DMS 273 (cell line): ENCODE measurements around the gene LIM2.

Source experiments
- DNase-seq: peaks from one replicate; lab custom pipeline; 2025; ENCODE audit not compliant: unreplicated experiment; lab: John Stamatoyannopoulos, UW

Gene LIM2

DNA sequence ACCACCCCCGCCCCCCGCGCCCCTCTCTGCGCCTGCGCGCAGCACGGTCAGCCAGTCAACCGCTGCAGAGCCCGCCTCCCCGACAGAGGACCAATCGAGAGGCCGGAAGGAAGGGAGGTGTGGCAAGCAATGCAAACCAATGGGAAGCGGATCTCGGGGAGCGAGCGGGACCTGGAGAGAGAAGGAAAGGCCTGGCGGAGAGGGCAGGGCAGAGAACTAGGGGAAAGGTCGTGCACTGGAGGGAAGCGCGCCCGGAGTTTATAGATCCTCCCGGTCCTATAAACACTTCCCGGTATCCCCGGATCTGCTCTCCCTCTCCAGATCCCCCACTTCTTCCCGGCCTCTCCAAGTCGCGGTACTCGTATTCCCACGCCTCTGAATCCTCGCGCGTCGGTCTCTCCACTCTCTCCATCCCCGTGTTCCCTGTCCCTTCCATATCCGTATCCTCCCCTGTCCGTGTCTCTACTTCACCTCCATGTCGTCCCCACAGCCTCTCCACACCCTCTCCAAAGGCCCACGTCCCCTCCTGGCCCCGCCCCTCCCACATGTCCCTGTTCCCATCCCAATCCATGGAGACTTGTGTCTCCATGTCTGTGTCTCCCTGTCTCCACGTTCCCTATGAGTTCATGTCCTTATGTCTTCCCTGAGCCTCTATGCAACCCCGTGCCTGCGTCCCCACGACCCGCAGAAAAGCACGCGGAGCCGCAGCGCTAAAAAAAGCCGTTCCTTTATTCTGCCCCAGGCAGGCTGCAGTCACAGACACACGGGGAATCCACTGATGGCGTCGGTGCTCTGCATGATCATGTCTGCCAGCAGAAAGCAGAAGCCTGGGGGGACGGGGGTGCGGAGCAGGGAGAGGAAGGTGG, 21.2 kb downstream of the LIM2 start:
- peak; percentile 99 for DNase-seq

DNA sequence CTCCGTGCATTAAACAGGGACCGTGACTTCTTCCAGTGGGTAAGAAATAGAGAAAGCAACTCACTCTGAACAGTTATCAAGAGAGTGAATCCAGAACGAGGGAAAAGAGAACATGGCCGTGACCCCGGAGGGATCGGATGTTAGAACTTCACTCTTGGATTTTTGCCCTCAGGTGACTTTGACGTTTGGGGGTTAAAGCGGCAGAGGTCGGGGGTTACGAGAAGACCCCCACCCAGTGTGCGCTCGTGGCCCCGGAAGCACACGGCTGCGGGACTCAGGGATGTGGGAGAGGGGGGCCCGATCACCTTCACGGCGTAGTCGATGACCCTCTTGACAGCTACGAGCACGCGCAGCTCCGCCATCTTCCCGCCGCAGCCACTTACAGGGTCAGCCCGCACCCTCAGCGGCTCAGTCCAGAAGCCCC, 21.8 kb downstream of the LIM2 start, which contains the start of gene ETFB:
Gene ETFB (minus strand): TSS at position 424 of the 424 bp plus-strand sequence. CDS start 62 bp downstream, at position 362.
- DNase-seq = no peak

DNA sequence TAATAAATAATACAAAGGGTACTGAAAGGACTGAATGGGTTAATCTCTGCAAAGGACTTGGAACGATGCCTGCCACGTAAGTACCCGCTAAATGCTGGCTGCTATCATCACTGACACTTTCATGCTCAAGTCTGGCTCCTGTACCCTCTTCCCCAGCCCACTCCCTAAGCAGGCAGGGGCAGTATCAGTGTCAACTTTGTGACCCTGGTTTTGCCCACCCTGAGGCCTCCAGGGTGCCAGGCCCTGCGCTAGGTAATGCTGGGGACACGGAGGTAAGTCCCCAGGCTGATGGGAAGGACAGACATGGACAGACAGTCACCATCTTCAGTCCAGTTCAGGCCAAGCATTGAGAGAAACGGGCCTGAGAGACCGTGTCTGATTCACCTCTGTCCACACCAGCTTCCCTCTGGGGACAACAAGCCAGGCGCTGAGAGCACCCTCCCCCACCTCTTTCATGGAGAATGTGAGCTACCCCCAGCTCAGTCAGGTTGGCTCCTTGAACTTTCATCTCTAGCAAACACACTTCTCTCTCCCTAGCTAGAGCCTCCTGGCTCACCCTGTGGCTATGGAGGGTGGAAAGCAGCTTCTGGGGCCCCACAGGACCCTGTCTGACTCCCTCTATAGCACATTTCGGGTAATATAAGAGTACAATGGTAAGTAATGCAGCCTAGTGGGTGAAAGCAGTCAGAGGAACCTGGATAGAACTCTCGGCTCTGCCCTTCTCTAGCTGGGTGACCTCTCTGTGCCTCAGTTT, 22.4 kb downstream of the LIM2 start:
- DNase-seq = peak; percentile 54

DNA sequence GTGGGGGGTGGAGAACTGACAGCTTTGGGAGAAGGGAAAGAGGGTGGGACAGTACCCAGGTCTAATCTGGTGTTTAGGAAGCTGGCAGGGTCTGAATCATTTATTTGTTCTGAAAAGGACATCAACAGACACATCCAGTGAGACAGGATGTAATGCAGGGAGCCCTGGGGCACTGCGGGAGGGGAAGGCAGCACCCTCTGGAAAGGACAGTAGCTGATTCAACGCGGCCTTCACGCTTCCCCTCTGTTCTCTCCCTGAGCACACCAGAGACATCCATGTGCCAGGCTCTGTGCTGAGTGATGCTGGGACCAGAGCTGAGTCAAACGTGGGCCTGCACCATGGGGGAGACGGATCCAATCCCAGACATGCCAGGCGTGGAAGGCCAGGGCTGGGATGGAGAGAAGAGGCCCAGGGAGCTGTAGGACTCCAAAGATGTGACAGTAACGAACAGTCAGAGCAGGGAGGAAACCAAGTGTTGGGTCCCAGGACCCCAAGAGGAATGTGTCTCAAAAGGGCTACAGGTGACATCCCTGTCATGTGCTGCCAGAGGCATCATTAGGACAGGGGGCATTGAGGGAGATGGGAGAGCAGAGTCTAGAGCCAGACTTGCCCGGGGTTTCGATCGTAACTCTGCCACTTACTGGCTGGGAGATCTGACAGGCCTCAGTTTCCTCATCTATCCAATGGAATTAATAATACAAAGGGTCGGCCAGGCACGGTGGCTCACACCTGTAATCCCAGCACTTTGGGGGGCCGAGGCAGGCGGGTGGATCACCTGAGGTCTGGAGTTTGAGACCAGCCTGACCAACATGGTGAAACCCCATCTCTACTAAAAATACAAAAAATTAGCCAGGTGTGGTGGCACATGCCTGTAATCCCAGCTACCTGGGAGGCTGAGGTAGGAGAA, 23.3 kb downstream of the LIM2 start:
- no peak for DNase-seq

DNA sequence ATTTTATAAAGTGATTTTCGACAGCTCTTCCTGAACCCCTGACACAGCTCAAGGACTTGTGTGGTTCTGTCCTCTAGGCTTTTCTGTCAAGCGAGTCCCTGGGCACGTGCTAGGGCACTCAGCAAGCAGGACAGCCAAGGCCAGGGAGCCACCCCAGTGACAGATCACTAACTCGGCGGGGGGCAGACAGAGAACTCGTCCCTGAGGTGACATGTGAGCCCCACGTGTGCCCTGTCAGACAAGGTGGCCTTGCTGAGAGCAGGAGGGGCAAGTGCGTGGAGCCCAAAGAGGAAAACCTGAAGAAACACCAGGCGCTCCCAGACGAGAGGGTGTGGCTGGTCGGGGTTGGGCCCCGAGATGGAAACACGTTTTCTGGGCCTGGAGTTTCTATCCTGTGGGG, 26.5 kb downstream of the LIM2 start:
- no peak for DNase-seq

DNA sequence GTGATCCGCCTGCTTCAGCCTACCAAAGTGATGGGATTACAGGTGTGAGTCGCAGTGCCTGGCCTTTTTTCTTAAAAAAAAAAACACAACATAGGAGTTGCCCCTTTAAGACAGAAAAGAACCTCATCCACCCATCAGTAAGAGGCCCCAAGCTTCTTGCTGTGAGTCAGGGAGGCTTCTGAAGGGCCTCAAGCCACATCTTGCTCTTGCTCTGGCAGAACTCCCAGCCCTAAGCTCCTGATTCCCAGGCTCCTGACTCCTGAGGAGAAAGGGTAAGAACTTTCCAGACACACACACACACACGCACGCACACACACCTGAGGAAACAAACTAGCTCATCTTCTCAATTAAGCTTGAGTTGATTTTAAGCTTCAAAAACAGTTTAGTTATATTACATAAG, 28.5 kb downstream of the LIM2 start:
- no peak for DNase-seq

DNA sequence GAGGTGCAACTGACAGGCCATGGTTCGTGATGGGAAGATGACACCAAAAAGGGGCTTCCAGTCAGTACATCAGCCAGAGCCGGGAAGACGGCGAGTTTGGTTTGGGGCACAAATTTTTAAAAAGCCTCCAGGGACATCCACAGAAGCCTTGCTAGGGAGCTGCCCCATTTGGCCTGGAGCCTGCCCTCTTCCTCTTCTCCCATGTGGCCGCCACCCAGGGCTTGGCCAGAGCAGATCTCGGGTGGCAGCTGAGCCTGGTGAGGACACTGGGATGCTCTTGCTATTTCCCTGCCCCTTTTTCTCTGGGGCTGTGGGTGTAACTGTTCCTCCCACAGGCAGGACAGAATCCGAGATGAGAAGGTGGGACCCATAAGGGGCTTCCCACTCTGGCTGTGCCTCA, 29.8 kb downstream of the LIM2 start:
- DNase-seq = no peak

DNA sequence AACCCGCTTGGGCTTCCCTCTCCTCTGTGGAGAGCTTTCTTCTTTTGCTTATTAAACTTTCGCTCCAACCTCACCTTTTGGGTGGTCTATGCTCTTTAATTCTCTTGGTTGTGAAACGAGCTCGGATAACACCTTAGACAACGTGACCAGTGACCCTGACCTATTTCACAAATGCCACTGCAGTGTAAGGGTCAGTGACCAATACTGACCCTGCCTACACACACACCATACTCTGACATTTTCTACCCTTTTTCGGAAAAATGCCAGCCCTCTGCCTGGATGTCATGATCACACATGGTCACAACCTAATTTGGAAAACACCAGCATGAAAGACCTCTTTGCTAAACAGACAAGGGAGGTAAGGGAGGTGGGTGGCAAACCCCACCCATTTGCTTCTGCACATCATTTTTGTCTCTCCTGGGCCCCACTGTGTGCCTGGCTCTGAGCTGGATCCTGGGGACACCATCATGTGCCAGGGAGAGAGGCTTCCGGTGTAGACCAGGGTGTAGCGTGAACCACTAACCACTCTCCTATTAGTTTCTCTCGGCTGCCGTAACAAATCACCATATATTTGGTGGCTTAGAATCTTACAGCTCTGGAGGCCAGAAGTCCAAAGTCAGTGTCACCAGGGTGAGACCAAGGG, 31.5 kb downstream of the LIM2 start:
- DNase-seq = no peak

DNA sequence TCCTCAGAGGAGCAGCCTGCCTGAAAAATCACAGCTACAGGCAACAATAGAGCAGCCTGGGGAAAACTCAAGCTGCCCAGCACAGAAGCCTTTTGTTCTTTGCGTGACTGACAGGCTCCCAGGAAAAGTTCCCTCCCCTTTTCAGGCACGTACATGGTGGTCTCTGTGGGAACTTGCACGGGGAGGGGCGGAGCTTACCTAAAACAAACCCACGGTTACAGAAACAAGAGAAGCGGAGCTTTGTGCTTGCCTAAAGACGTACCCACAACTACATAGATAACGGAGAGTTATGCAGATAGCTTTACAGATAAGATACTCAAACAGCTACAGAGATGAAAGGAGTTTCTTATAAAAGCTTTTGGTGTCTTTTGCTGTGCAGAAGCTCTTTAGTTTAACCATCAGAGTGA, 33.0 kb downstream of the LIM2 start:
- no peak for DNase-seq

DNA sequence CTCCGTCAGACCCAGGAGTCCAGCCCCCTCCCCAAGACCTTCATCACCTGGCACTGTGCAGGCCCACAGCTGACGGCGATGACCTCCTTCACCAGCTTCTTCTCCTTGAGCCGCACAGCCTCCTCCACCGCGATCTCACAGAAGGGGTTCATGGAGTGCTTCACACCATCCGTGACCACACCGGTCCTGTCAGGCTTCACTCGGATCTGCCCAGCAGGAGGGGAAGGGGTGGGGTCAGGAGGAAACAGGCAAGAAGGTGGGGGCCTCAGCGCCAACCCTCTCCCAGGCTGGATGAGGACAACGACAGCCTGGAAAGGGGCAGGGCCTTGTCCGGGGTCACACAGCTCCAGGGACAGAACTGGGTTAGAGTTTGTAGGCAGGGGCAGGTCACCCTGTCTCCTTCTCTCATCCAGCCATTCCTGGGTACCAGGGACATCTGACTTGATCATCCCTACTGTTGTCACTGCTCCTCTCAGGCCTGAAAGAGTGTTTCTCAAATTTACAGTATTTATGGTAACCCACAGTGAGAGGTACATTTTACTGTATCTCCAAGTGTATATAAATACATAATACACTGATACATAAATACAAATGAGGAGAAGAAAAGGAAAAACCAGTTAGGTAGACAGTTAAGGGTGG, 33.6 kb downstream of the LIM2 start:
- DNase-seq = no peak

DNA sequence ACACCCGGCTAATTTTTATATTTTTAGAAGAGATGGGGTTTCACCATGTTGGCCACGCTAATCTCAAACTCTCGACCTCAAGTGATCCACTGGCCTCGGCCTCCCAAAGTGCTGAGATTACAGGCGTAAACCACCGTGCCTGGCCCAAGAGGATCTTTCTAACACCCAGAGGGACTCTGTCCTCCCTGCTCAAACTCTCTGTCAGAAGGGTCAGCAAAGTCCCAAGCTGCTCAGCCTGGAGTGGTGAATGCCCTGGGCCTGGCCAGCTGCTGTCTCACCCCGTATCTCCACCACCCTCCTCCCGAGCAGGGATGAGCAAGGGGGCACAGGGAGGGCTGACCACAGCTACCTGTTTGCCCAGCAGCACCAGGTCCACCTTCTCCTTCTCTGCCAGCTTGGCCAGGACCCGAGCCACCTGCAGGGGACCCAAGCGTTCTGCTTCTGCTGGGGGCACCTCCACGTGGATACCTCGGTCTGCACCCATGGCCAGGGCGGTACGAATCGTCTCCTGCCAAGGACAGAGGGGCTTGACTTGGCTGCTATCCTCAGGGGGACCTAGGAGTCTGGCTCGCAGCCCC, 34.9 kb downstream of the LIM2 start:
- DNase-seq = no peak

DNA sequence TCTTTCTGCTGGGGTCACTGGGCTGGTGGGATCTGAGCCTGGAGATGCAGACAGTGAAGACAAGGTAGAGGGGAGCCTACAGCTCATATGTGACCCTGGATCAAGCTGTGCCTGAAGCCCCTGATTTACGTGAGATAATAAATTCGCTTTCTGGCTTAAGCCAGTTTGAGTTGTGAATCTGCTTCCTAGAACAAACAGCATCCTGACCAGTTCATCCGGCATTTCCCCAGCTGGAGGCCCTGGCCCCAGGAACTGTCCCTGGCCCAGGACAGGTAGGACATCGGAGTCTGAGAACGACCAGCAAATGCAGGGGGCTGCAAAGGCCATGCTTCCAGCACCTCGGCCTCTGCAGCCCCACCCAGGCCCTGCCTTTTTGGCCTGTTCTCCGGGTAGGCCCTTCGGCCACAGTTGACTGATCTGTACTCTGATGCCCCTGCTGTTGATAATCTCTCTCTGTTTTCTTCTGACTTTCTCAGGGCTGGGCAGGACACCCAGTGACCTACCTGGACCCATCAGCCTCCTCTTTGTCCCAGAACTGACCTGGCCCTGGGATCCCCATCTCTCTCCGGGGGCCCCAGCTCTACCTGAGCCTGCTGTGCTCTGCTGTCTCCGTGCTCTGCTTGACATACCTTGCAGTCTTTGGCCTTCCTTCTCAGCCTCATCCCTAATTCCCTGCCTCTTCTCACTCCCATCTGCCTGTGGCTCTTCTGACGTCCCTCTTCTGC, 36.3 kb downstream of the LIM2 start:
- DNase-seq = no peak

DNA sequence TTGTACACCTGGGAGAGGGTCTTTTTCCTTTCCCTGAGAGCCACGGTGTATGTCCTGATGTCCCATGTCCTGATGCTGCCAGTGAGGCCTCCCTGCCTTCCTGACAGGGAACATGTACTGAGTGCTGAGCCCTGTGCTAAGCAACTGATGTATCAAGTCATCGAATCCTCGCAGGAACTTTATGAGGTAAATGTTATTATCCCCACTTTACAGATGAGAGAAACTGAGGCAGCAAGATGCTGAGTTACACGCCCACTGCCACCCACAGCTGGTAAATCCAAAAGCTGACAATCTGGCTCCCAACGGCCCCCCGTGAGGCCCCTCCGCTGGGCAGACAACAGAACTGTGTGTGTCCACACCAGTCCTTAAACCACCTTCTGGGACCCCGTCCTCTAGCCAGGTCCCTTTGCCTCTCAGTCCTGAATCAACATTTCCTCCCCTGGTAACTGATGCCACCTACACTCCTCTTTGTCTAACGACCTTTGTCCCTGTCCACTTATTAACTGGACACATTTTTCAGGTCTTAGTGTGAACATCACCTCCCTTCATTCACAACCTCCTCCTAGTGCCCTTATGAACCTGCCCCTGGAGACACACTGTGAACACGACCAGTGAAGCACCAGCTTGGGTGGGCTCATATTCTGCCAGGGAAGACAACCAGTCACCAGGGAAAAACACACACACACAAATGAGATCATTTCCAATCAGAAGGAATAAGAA, 40.4 kb downstream of the LIM2 start:
- DNase-seq = no peak

DNA sequence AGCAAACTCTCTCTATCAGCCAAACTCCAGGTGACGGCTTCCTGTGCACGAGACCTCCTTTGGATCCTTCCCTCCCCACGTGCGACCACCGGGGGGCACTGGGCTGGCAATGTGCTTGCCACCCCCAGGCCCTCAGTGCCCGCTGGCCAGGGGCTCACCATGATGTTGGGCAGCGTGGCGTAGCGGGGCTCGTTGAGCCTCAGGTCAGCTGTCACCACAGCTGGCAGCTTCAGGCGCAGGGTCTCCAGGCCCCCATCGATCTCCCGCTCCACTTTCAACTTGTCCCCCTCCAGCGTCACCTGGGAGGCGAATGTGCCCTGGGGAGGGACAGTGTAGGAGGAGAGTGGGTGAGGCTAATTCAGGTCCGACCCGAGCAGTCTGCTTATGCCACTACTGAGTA, 41.0 kb downstream of the LIM2 start:
- no peak for DNase-seq

DNA sequence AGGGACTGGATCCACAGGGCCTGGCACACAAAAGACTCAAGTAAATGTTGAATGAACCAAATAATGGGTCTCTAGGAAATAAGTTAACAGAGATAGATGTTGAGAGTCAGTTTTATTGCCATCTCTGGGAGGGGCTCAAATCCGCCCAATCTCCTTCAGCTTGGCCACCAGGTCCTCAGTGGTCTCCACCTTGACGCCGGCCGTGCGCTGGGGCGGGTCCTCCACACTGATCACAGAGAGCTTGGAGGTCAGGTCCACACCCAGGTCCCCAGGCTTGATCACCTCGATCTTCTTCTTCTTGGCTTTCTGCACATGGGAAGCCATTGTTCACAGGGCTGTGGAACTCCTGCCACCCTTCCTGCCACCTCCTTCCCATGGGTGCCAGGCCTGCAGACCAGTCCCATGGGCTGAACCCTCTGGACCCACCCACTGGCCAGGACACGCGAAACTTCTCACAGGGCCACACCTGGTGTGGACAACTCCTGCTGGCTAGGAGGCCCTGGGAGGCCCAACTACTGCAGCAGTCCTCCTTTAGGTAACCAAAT, 42.6 kb downstream of the LIM2 start:
- no peak for DNase-seq

DNA sequence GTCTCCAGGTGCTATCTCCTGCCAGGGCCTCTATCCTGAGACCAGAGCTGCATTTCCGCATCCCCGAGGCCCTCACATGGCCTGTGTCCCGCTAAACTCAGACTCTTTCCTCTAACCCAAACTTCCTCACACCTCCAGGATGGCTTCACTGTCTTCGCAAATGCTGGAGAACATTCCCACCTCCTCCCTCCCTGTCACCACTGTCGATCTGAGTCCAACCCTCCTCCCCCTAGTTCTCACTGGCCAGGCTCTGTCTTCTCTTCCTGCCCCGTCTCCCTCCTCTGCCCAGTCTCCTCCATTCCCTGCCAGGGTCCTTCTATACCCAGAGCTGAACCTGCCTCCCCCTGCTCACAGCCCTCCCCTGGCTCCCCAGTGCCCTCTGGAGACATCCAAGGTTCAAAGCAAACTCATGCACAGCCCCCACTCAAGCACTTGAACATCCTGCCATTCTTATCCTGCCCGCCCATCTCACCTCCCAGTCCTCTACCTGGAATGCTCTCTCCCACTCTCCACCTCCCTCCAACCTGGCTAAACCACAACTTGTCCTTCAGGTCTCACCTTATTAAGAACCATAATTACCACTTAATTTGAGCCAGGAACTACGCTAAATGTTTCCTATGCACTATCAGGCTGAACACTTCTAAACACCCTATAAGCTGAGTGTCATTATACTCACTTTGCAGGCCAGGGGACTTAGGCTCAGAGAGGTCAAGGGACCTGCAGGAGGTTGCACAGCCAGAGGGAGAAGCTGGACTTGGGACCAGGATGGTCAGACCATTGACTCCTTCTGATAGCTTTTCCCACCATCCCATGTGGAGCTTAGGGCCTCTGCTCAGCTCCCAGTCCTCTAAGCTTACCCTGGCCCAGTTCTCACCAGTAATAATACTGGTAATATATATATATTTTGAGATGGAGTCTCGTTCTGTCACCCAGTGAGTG, 44.9 kb downstream of the LIM2 start:
- DNase-seq = no peak

DNA sequence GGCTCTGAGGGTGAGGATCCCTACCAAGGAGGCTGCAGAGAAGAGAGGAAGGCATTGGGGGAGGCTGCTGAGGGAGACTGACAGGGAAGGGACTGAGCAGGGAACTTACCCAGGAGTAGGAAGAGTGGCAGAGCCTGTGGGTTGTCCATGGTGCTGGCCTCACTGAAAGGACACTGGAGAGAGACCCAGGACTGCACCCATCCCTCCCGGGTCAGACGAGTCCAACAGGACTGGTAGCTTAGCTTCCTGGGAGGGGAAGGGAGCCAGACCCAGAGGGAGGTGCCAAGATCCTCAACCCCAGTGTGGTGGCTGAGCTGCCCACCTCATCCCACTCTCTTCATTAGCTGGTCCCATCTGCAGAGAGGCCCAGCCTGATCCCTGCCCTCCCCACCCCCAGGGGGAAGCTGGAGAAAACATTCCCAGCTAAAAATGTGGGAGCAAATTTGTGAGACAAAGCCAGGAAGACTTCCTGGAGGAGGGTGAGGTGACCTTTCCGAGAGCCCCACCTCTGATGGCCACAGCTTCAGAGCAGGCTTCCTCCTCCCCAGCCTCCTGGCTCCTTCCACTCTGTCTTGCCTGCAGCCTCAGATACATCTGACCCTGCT, 45.7 kb downstream of the LIM2 start, which contains the start of gene VSIG10L:
Gene VSIG10L (minus strand): TSS at position 164 of the 605 bp plus-strand sequence. CDS start 15 bp downstream, at position 149.
- no peak for DNase-seq
